Transverse colon (tissue), 4 donors: ENCODE results near the gene TPRG1L. TPM values are rescaled to one million over a fixed set of nuclear protein-coding genes. Genes with fewer than 3 reads are reported as not detected.
"Not testable (repeated sequence)": the region's sequence is repeated elsewhere in the genome, so short reads cannot be mapped to it uniquely, and the experiment has no call there.

Experiments used
- DNase-seq: peaks from one replicate; pipeline ENCODE4 v3.0.0-alpha.2; 2019
- H3K27ac ChIP-seq, 4 donors: fragments of 200-600 bp; sonication (generic); 2 replicates each; pipeline ENCODE4 v1.5.1; 2016 to 2018; ENCODE audit warnings: inconsistent platforms in 4 of 4
- H3K27me3 ChIP-seq: fragments of 200-600 bp; sonication (generic); 2 replicates; pipeline ENCODE4 v1.5.1; 2017; ENCODE audit warnings: inconsistent platforms
- H3K36me3 ChIP-seq, 4 donors: fragments of 200-600 bp; sonication (generic); 2 replicates each; pipeline ENCODE4 v1.5.1; 2017 to 2019; ENCODE audit warnings: inconsistent platforms in 4 of 4
- H3K4me1 ChIP-seq, 4 donors: fragments of 200-600 bp; sonication (generic); 2 replicates each; pipeline ENCODE4 v1.5.1; 2017 to 2020; ENCODE audit warnings: inconsistent platforms in 4 of 4
- H3K4me3 ChIP-seq, 4 donors: fragments of 200-600 bp; sonication (generic); 1 replicate in 1 of 4; 2 replicates in 3 of 4; pipeline versions ENCODE4 v1.5.1 to v1.6.1; 2017 to 2019; ENCODE audit warnings: inconsistent platforms in 4 of 4
- H3K9me3 ChIP-seq, 2 donors: fragments of 200-600 bp; sonication (generic); 2 replicates each; pipeline ENCODE4 v1.5.1; 2017 to 2019; ENCODE audit warnings: inconsistent platforms in 2 of 2
- CTCF ChIP-seq, 5 experiments: fragments of 200-600 bp in 3 of 5; fragments of 450-650 bp in 2 of 5; sonication (generic) in 3 of 5; IDR thresholded peaks; 1 replicate in 2 of 5; 2 replicates in 3 of 5; pipeline ENCODE4 v1.5.1; 2016 to 2017; ENCODE audit warnings: antibody characterized with exemption in 5 of 5, inconsistent platforms in 3 of 5, mild to moderate bottlenecking in 2 of 5, moderate library complexity in 1 of 5
- EP300 ChIP-seq: sonication (generic); formaldehyde crosslinking; IDR thresholded peaks from one replicate; pipeline ENCODE4 v1.6.1; 2017; ENCODE audit warnings: antibody characterized with exemption, low read depth
- POLR2A ChIP-seq: fragments of 450-650 bp; IDR thresholded peaks from one replicate; pipeline ENCODE4 v1.6.1; 2016; ENCODE audit warnings: antibody characterized with exemption, mild to moderate bottlenecking, moderate library complexity
- POLR2AphosphoS5 ChIP-seq, 3 donors: sonication (generic); formaldehyde crosslinking; IDR thresholded peaks; one replicate each; pipeline ENCODE4 v1.6.1; 2016; ENCODE audit warnings: antibody characterized with exemption in 3 of 3
- WGBS, 2 donors: methylation state at CpG; one replicate each; pipeline ENCODE4 v1.1.5; 2018; ENCODE audit warnings: low coverage in 1 of 2; 5-methylcytosine and 5-hydroxymethylcytosine counted together
- in situ Hi-C, 4 donors: fragments of 200-750 bp; cut with MboI; loops; one replicate each; pipeline versions ENCODE4 v1.15.0 to v1.15.1; 2017; ENCODE audit warnings: low sequenced_read_pairs in 3 of 4, low pct_ligation_motif_present in 1 of 4, low pct_unique_long_range_greater_than_20kb in 1 of 4
- intact Hi-C: fragments of 100-400 bp; cut with DNase I; formaldehyde crosslinking; loops from one replicate; pipeline ENCODE4 v1.15.1; 2023; ENCODE audit warnings: low total_unique reads
- total RNA-seq, 4 donors: library from RNA; depleted of rRNA; stranded (reverse); fragments of >200 nt; gene quantifications; one replicate each; pipeline ENCODE4 v1.1.0, GENCODE V29; 2016

The TPRG1L gene
- total RNA-seq, 4 donors from 2014 or later = 24.5 to 86.8 (median 56.0) TPM

GRCh38 chr1:3618531-3618880 lies 6.3 kb upstream of the TPRG1L start:
- DNase-seq = no peak
- in situ Hi-C loops = no loop called here
- no peaks in the 10 kb centered on the region for H3K9me3 ChIP-seq
- peaks cover 6 to 16% (median 12%) of the 10 kb centered on the region in 4 donors for H3K4me1 ChIP-seq
- WGBS, 2 donors = 70% methylated on average over 9 of the region's 9 CpGs; no CpG with 5 or more reads in 1 of the 2 donors
- peaks cover 8% of the 10 kb centered on the region for H3K27me3 ChIP-seq
- intact Hi-C loops = loop anchor here (5.0 kb wide), 1 partner anchor 126 kb away; no protein-coding TSS in a partner anchor
- no peak overlapping the region for H3K27ac ChIP-seq
- no peak overlapping the region for H3K4me3 ChIP-seq
- TF ChIP-seq POLR2AphosphoS5 (IDR thresholded peaks at IDR 0.05) = no peak
- no peak for TF ChIP-seq CTCF (IDR thresholded peaks at IDR 0.05)
- no peak for TF ChIP-seq POLR2A
- no peak for TF ChIP-seq EP300
- H3K36me3 ChIP-seq = no peaks in the 10 kb centered on the region

- peaks cover 8% of the 10 kb centered on the region for H3K27me3 ChIP-seq
- no peak overlapping the region for H3K27ac ChIP-seq
- peaks cover 10 to 21% (median 17%) of the 10 kb centered on the region in 4 donors for H3K4me1 ChIP-seq
- TF ChIP-seq EP300 (no peak), POLR2A (no peak), POLR2AphosphoS5 (IDR thresholded peaks at IDR 0.05) (no peak), CTCF (IDR thresholded peaks at IDR 0.05) (peak; percentile 79 to 84 (median 83))
- H3K4me3 ChIP-seq = no peak overlapping the region
- 4 to 23% methylated on average over 5 to 20 of the region's 21 CpGs for WGBS, 2 donors
- no peaks in the 10 kb centered on the region for H3K9me3 ChIP-seq
- in situ Hi-C loops (no loop called here), intact Hi-C loops (loop anchor here (5.0 kb wide), 1 partner anchor 127 kb away; no protein-coding TSS in a partner anchor)
- peak; percentile 73 for DNase-seq
- H3K36me3 ChIP-seq = no peaks in the 10 kb centered on the region
Observed at GRCh38 chr1:3618881-3619671, 5.7 kb upstream of the TPRG1L start.

GRCh38 chr1:3620708-3621107 lies 4.1 kb upstream of the TPRG1L start:
- WGBS, 2 donors = 71 to 86% methylated on average over 1 to 12 of the region's 12 CpGs
- H3K4me1 ChIP-seq = peaks cover 11 to 26% (median 20%) of the 10 kb centered on the region in 4 donors
- no peak for DNase-seq
- no peak overlapping the region for H3K27ac ChIP-seq
- H3K36me3 ChIP-seq = no peaks in the 10 kb centered on the region
- no peak overlapping the region for H3K4me3 ChIP-seq
- no peaks in the 10 kb centered on the region for H3K27me3 ChIP-seq
- TF ChIP-seq CTCF (IDR thresholded peaks at IDR 0.05) (no peak), EP300 (no peak), POLR2A (no peak), POLR2AphosphoS5 (IDR thresholded peaks at IDR 0.05) (no peak)
- intact Hi-C loops = loop anchor here (10.0 kb wide), 1 partner anchor 1426 kb away; the partner anchor contains the start of gene FAAP20
- H3K9me3 ChIP-seq = no peaks in the 10 kb centered on the region
- in situ Hi-C loops = loop anchor here in 1 of 4 donors (10.0 kb wide), 1 partner anchor 136 kb away; no protein-coding TSS in a partner anchor

GRCh38 chr1:3621151-3621671 lies 3.6 kb upstream of the TPRG1L start:
- intact Hi-C loops (loop anchor here (10.0 kb wide), 1 partner anchor 1426 kb away; the partner anchor contains the start of gene FAAP20), in situ Hi-C loops (loop anchor here in 1 of 4 donors (10.0 kb wide), 1 partner anchor 136 kb away; no protein-coding TSS in a partner anchor)
- not testable (repeated sequence) for DNase-seq, H3K27me3 ChIP-seq, H3K9me3 ChIP-seq, H3K4me3 ChIP-seq, H3K27ac ChIP-seq, H3K36me3 ChIP-seq
- 19 to 22% methylated on average over 2 to 15 of the region's 15 CpGs for WGBS, 2 donors
- peak; percentile 60 to 69 (median 65) for TF ChIP-seq CTCF (IDR thresholded peaks at IDR 0.05)
- H3K4me1 ChIP-seq = peaks cover 15 to 30% (median 25%) of the 10 kb centered on the region in 4 donors

GRCh38 chr1:3622102-3622501 lies 2.7 kb upstream of the TPRG1L start:
- whole genome bisulfite sequencing, 2 donors = 71 to 81% methylated on average over 7 to 9 of the region's 9 CpGs
- DNase-seq, H3K4me3 ChIP-seq, H3K27ac ChIP-seq, H3K27me3 ChIP-seq, H3K9me3 ChIP-seq, H3K36me3 ChIP-seq: not testable (repeated sequence)
- intact Hi-C loops (loop anchor here (10.0 kb wide), 1 partner anchor 1427 kb away; the partner anchor contains the start of gene FAAP20), in situ Hi-C loops (loop anchor here in 1 of 4 donors (10.0 kb wide), 1 partner anchor 137 kb away; no protein-coding TSS in a partner anchor)
- H3K4me1 ChIP-seq = peaks cover 15 to 30% (median 27%) of the 10 kb centered on the region in 4 donors
